ENCODE results near the gene LY6G5C. TPM values are rescaled to one million over a fixed set of nuclear protein-coding genes. Genes with fewer than 3 reads are reported as not detected.
A peak's percentile ranks its signal among the peaks of the same experiment; 100 is the strongest.

LY6G5C gene
- total RNA-seq, 2 experiments from 2014 or later: 2.3 to 2.4 TPM

- no peaks in the 10 kb centered on the region for H3K27me3 Mint-ChIP-seq
- DNase-seq: no peak
- peaks cover 14% of the 10 kb centered on the region for H3K4me1 Mint-ChIP-seq
- no peak overlapping the region for H3K4me3 Mint-ChIP-seq
- H3K27ac Mint-ChIP-seq: no peak overlapping the region
- H3K9me3 Mint-ChIP-seq: no peaks in the 10 kb centered on the region
- peaks cover 3% of the 10 kb centered on the region for H3K36me3 Mint-ChIP-seq
These were observed 25.1 kb upstream of the LY6G5C start for GRCh38 chr6:31705931-31706330.

- Mint-ChIP-seq H3K4me3 (peak within 1 kb of the TSS; percentile 97), H3K36me3 (peaks cover 3% of the 10 kb centered on the region), H3K27ac (peak within 1 kb of the TSS; percentile 95), H3K4me1 (peaks cover 13% of the 10 kb centered on the region), H3K27me3 (no peaks in the 10 kb centered on the region), H3K9me3 (no peaks in the 10 kb centered on the region)
- DNase-seq: peak; percentile 98
These were observed 22.2 kb upstream of the LY6G5C start, which contains the start of gene ABHD16A for GRCh38 chr6:31702819-31703716. ABHD16A (minus strand) TSS chr6:31703324; CDS start chr6:31703281, 43 bp downstream.

DNA sequence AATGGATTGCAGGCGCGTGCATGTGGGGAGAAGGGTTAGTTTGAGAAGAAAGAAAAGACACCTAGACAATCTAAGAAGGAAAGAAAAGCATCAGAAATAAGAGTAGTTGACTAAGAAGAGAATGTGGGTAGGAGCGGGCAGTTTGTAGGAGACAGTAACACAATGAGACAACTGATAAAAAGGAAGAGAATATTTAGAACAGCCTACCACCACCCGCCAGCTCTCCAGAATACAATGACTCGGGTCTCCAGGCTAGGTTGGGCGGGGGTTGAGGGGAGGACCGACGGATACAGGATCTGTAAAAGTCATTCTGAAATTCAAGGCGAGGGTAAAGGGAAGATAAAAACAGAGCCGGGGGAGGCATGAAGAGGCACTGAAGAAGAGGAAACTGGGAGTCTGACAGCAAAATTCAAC lies 21.5 kb upstream of the LY6G5C start:
- no peaks in the 10 kb centered on the region for H3K9me3 Mint-ChIP-seq
- peak overlapping the region; percentile 95 for H3K27ac Mint-ChIP-seq
- peak overlapping the region; percentile 97 for H3K4me3 Mint-ChIP-seq
- no peak for DNase-seq
- no peaks in the 10 kb centered on the region for H3K27me3 Mint-ChIP-seq
- H3K4me1 Mint-ChIP-seq: peaks cover 18% of the 10 kb centered on the region
- peaks cover 3% of the 10 kb centered on the region for H3K36me3 Mint-ChIP-seq

GRCh38 chr6:31701666-31702404 lies 21.0 kb upstream of the LY6G5C start:
- Mint-ChIP-seq H3K9me3 (no peaks in the 10 kb centered on the region), H3K27ac (peak overlapping the region; percentile 95), H3K27me3 (no peaks in the 10 kb centered on the region), H3K36me3 (peaks cover 3% of the 10 kb centered on the region), H3K4me3 (peak overlapping the region; percentile 97), H3K4me1 (peaks cover 18% of the 10 kb centered on the region)
- DNase-seq: no peak

GRCh38 chr6:31700740-31701401 lies 20.0 kb upstream of the LY6G5C start:
- H3K27ac Mint-ChIP-seq: no peak overlapping the region
- H3K27me3 Mint-ChIP-seq: no peaks in the 10 kb centered on the region
- peak overlapping the region; percentile 22 for H3K4me3 Mint-ChIP-seq
- H3K9me3 Mint-ChIP-seq: no peaks in the 10 kb centered on the region
- H3K4me1 Mint-ChIP-seq: peaks cover 18% of the 10 kb centered on the region
- peaks cover 3% of the 10 kb centered on the region for H3K36me3 Mint-ChIP-seq
- DNase-seq: no peak

DNA sequence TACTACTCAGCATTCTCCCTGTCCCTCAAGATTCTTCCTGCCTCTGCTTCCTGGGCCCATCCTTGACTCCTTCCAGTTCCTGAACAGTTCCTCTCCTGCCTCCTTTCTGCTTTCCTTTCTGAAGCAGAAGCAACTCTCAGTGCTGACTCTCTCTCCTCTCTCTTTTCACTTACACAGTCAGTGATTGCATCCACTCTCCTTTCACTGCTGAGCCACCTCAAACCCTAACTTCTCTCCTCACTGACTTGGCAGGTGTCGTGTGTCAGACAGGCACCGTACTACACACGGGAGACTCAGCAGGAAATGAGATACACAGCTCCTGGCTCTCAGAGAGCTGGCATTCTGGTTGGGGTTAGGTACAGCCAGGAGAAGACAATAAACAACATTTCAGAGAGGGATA lies 16.7 kb upstream of the LY6G5C start:
- DNase-seq: no peak

DNA sequence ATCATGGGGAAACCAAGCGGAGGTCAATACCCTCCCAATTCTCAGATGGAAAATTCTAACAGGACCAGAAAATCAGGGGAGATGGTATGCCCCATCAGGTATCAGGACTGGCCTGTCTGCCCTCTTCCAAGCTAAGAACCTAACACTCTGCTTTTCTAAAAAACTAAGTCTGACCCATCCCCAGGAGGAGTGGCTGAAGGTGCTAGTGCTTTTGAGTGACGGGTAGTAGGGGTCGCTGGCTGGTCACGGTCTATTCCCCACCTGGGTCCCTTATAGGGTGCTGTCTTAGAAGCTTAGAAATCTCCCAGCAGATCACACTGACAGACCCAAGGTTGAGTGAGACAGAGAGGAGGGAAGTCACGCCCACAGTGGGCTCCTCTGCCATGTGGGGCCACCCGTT lies 12.7 kb upstream of the LY6G5C start:
- Mint-ChIP-seq H3K9me3 (no peaks in the 10 kb centered on the region), H3K36me3 (peaks cover 7% of the 10 kb centered on the region), H3K4me1 (peaks cover 7% of the 10 kb centered on the region), H3K27me3 (no peaks in the 10 kb centered on the region), H3K27ac (no peak overlapping the region), H3K4me3 (no peak overlapping the region)
- no peak for DNase-seq

More for the DNA sequence above, 16.7 kb upstream of the LY6G5C start:
- Mint-ChIP-seq H3K4me1 (peaks cover 18% of the 10 kb centered on the region), H3K27me3 (no peaks in the 10 kb centered on the region), H3K36me3 (peaks cover 8% of the 10 kb centered on the region), H3K4me3 (no peak overlapping the region), H3K9me3 (no peaks in the 10 kb centered on the region), H3K27ac (no peak overlapping the region)

DNA sequence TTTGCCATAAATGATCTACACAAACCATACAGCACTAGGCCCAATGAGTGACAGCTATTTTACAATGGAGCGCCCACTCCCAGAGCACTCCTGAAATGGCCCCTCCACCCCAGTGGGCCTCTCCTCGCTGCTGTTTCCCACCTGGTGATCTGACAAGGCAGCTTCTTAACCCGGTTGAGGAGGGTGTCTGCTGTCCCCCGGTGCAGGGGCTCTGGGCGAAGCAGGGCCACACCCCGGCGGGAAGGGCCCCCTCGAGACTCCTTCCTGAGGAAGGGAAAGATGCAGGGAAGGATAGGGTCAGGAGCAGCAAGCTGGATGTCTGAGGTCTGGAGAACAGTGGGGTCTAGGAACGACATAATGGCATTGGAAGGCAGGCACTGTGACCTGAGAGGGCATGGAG lies 12.0 kb upstream of the LY6G5C start:
- Mint-ChIP-seq H3K9me3 (no peaks in the 10 kb centered on the region), H3K27ac (no peak overlapping the region), H3K4me1 (peaks cover 6% of the 10 kb centered on the region), H3K27me3 (no peaks in the 10 kb centered on the region), H3K4me3 (no peak overlapping the region), H3K36me3 (peaks cover 7% of the 10 kb centered on the region)
- DNase-seq: no peak

DNA sequence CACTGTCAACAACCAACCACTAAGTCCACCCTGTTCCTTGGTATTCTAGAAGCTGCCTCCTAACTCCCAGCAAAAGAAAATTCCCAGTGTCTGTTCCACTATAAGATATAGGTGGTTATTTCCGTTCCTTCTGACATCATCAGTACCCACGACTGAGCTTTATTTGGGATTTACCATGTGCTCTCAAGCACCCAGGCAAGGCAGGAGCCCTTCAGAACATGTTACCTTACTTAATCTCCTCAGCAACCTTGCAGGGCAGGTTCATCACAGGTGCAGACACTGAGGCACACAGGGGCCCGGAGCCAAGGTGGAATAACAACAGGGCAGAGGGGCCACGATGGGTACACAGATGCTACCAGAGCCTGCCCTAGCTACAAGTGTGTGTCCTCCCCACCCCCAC lies 11.5 kb upstream of the LY6G5C start:
- Mint-ChIP-seq H3K4me3 (no peak overlapping the region), H3K36me3 (peaks cover 7% of the 10 kb centered on the region), H3K9me3 (no peaks in the 10 kb centered on the region), H3K4me1 (peaks cover 2% of the 10 kb centered on the region), H3K27ac (no peak overlapping the region), H3K27me3 (no peaks in the 10 kb centered on the region)
- DNase-seq: no peak

DNA sequence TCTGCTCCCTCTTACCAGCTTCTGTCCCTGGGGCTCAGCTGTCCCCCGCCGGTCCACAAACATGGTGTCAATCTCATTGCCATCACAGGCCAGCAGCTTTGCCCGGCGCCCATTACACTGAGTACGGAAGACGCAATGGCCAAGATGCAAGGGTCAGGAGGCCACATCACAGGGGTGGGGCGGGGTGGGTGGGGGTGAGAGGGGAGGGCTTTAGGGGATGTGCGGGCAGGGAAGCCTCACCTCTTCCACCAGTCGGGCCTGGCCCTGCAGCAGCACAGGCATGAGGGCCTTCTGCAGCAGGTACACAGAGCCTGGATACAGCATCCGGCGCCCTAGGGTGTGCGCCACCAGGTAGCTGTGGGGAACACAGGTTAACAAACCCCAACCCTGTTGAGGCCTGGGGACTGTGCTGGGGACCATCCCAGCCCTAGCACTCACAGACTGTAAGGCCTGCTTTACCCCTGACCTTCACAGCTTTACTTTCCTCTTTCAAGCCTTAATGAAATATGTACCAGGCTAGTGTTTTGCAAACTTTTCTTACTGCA lies 10.8 kb upstream of the LY6G5C start:
- peaks cover 2% of the 10 kb centered on the region for H3K4me1 Mint-ChIP-seq
- no peaks in the 10 kb centered on the region for H3K27me3 Mint-ChIP-seq
- peaks cover 7% of the 10 kb centered on the region for H3K36me3 Mint-ChIP-seq
- no peak overlapping the region for H3K4me3 Mint-ChIP-seq
- no peaks in the 10 kb centered on the region for H3K9me3 Mint-ChIP-seq
- DNase-seq: no peak
- no peak overlapping the region for H3K27ac Mint-ChIP-seq

DNA sequence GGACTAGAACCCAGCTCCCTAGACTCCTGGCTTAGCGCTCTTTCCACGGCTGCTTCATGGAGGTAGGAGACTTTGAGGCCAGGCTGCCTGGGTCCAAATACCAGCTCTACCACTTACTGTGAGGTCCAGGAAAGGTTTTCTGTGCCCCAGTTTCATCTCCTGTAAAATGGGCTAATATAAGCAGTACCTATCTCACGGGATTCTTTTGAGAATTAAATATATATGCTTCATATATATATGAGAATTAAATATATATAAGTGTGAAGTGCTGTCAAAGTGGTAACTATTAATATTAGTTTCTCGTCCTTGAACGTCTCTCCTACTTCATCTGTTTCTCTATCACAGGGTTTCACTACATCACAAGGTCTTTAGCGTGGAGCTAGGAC lies 10.2 kb upstream of the LY6G5C start:
- Mint-ChIP-seq H3K36me3 (peaks cover 7% of the 10 kb centered on the region), H3K9me3 (no peaks in the 10 kb centered on the region), H3K27me3 (no peaks in the 10 kb centered on the region), H3K27ac (no peak overlapping the region), H3K4me1 (peaks cover 2% of the 10 kb centered on the region), H3K4me3 (no peak overlapping the region)
- DNase-seq: no peak

DNA sequence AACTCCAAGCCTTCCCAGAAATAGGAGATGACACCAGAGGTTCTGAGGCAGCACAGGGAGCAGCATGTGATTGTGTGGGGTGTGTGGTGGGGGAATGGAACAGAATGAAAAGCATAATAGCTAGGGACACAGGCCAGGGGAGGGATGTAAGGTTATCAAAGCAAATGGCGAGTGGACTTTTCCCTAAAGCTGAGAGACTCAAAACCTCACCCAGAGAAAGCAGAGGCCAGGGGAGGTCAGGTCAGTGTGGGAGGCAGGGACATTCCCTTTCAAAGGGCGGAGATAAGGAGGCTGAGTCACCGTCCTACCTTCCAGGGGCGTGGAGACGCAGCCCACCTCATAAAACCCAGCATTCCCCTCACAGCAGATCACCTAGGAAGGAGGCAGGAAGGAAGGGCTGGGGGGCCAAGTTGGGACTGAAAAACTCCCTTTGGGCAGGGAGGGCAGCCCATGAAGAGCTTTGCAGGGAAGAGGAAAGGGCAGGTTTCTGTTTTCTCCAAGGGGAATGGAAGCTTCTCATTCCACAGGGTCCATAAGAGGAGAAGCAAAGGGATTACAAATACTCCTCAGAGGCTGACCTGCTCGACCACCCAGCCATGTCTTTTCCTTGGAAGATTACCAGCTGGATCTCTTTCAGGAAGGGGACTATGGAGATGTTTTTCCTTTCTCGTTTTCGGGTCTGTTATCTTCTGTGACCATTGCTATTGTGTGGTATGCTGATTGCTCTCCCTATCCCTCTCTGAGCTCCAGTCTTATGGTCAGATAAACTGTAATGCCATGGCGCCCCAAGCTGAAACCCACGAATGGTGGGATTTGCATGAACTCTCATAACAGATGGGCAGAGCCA lies 9.6 kb upstream of the LY6G5C start:
- peaks cover 11% of the 10 kb centered on the region for H3K36me3 Mint-ChIP-seq
- H3K27ac Mint-ChIP-seq: peak overlapping the region; percentile 40
- peaks cover 2% of the 10 kb centered on the region for H3K4me1 Mint-ChIP-seq

DNA sequence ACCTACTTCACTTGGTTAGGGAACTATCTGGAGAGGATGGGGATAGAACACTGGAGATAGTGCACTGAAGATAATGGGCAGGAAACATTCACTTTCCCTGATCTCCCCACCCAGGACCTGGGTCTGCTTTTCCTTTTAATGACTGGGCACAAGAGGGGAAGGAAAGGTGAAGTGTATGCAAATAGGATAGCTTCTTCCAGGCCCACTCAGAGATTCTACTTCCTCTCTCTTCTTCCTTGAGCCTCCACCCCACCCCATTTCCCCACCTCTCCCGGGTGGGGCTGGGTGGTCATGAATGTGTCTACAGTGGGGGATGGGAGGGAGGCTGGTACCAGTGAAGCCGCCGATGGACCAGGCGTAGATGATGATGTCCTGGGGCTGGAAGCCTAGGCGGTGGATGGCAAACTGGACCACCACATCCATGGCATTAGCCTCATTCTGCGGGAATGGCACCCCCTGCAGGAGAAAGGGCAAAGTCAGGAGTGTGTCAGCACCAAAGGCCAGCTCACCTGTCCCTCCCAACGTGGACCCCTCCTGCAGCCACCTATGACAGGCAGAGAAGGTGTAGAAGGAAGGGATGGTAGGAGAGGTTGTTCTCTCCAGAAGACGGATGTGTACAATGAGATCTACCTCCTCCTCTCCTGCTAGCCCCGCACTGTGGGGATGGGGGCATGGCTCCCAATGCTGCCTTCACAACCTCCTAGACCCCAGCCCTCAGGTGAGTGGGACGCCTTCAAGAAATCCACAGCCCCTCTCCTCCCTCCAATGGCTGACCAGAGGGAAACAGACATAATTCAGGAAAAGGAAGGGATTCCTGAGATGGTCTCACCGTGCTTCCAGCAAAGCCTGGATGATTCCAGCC lies 8.6 kb upstream of the LY6G5C start:
- H3K36me3 Mint-ChIP-seq: peaks cover 11% of the 10 kb centered on the region
- H3K4me1 Mint-ChIP-seq: peaks cover 2% of the 10 kb centered on the region
- H3K27ac Mint-ChIP-seq: peak overlapping the region; percentile 16
- H3K9me3 Mint-ChIP-seq: no peaks in the 10 kb centered on the region
- no peak overlapping the region for H3K4me3 Mint-ChIP-seq
- no peak for DNase-seq
- H3K27me3 Mint-ChIP-seq: no peaks in the 10 kb centered on the region

More for the DNA sequence above, 9.6 kb upstream of the LY6G5C start:
- H3K4me3 Mint-ChIP-seq: no peak overlapping the region
- no peaks in the 10 kb centered on the region for H3K27me3 Mint-ChIP-seq
- no peaks in the 10 kb centered on the region for H3K9me3 Mint-ChIP-seq
- DNase-seq: no peak
